ENCODE data around the gene SERPINH1. TPM values are rescaled to one million over a fixed set of nuclear protein-coding genes. Genes with fewer than 3 reads are reported as not detected.

The SERPINH1 gene
- total RNA-seq, 1 experiment from 2014 or later, result 89.8 TPM

GRCh38 chr11:75572744-75573143 is 10.7 kb downstream of the SERPINH1 start:
- intact Hi-C loops (cut with micrococcal nuclease; ENCODE audit: unreplicated experiment) (no loop called here), in situ Hi-C loops (cut with HindIII; ENCODE audit: low pct_unique_long_range_greater_than_20kb, low sequenced_read_pairs) (no loop called here)
- Histone ChIP-seq H3K36me3 (ENCODE audit: control insufficient read depth, insufficient read depth, low read length) (peaks cover 2% of the 10 kb centered on the region; the same call in 1 of the 2 replicates), H3K9me3 (ENCODE audit: control insufficient read depth, insufficient read depth, low read depth, low read length) (no peaks in the 10 kb centered on the region), H3K4me1 (ENCODE audit: control insufficient read depth, insufficient read depth, low read length) (no peaks in the 10 kb centered on the region; the same call in 1 of the 2 replicates), H3K27me3 (ENCODE audit: control insufficient read depth, insufficient read depth, low read length) (no peaks in the 10 kb centered on the region), H3K27ac (ENCODE audit: low read length) (no peak overlapping the region), H3K4me3 (ENCODE audit: low read depth in 2 of 2, low read length in 2 of 2) (no peak overlapping the region)
- ATAC-seq (no peak), DNase-seq (ENCODE audit: low read depth, low spot score) (no peak)
- CTCF ChIA-PET, result no interaction called here
- BruUV-seq (replicated peaks), result no TSS peak
- TF ChIP-seq REST (IDR thresholded peaks at IDR 0.05; ENCODE audit: insufficient read depth in 1 of 2, low read depth in 2 of 2, low read length in 1 of 2) (no peak), POLR2AphosphoS5 (IDR thresholded peaks at IDR 0.05; ENCODE audit: low read depth, low read length) (no peak), SIN3A (IDR thresholded peaks at IDR 0.05; ENCODE audit: borderline replicate concordance, insufficient read depth, low read depth, low read length) (no peak), CTCF (IDR thresholded peaks at IDR 0.05) (no peak), TCF7L2 (IDR thresholded peaks at IDR 0.05; ENCODE audit: low read depth, low read length) (no peak)
- POLR2A ChIA-PET, result interaction anchor here (0.7 kb wide), 1 partner anchor 206 kb away, joined by 3 read pairs; no protein-coding TSS in a partner anchor

- no peak for TF ChIP-seq SIN3A (IDR thresholded peaks at IDR 0.05; ENCODE audit: borderline replicate concordance, insufficient read depth, low read depth, low read length)
- no peak for TF ChIP-seq TCF7L2 (IDR thresholded peaks at IDR 0.05; ENCODE audit: low read depth, low read length)
- TF ChIP-seq CTCF (IDR thresholded peaks at IDR 0.05), result no peak
- no peak for TF ChIP-seq POLR2AphosphoS5 (IDR thresholded peaks at IDR 0.05; ENCODE audit: low read depth, low read length)
- no peak for TF ChIP-seq REST (IDR thresholded peaks at IDR 0.05; ENCODE audit: insufficient read depth in 1 of 2, low read depth in 2 of 2, low read length in 1 of 2)
- ChIA-PET CTCF (interaction anchor here (0.6 to 1.1 kb wide), 5 partner anchors 9 to 295 kb away, joined by 3 to 13 read pairs (median 3); no protein-coding TSS in a partner anchor), POLR2A (no interaction called here)
- Histone ChIP-seq H3K9me3 (ENCODE audit: control insufficient read depth, insufficient read depth, low read depth, low read length) (no peaks in the 10 kb centered on the region), H3K4me1 (ENCODE audit: control insufficient read depth, insufficient read depth, low read length) (no peaks in the 10 kb centered on the region; the same call in 1 of the 2 replicates), H3K4me3 (ENCODE audit: low read depth in 2 of 2, low read length in 2 of 2) (no peak overlapping the region), H3K36me3 (ENCODE audit: control insufficient read depth, insufficient read depth, low read length) (0 out of 2 replicates have a peak, but pooled peaks cover 2% of the 10 kb centered on the region), H3K27ac (ENCODE audit: low read length) (no peak overlapping the region), H3K27me3 (ENCODE audit: control insufficient read depth, insufficient read depth, low read length) (no peaks in the 10 kb centered on the region; the same call in 1 of the 2 replicates)
- ATAC-seq, result peak; percentile 50; the same call in 1 of the 2 replicates
- no peak for DNase-seq (ENCODE audit: low read depth, low spot score)
- BruUV-seq (replicated peaks), result no TSS peak
- intact Hi-C loops (cut with micrococcal nuclease; ENCODE audit: unreplicated experiment) (no loop called here), in situ Hi-C loops (cut with HindIII; ENCODE audit: low pct_unique_long_range_greater_than_20kb, low sequenced_read_pairs) (no loop called here)
Observed at GRCh38 chr11:75574698-75575602, 12.9 kb downstream of the SERPINH1 start.
